Endodermal cell (in vitro differentiated cells): ENCODE data around the gene DNAAF8. TPM values are rescaled to one million over a fixed set of nuclear protein-coding genes. Genes with fewer than 3 reads are reported as not detected.

ENCODE experiments used
- DNase-seq: peaks from one replicate; pipeline ENCODE4 v3.0.0-alpha.2; 2017
- H3K27ac ChIP-seq: 2 replicates; pipeline ENCODE4 v1.5.1; 2013; ENCODE audit warnings: mild to moderate bottlenecking, low read depth, low read length, moderate library complexity
- H3K27me3 ChIP-seq: 2 replicates; pipeline ENCODE4 v1.6.1; 2013; ENCODE audit warnings: mild to moderate bottlenecking, low read length, moderate library complexity; ENCODE audit not compliant: insufficient read depth, control insufficient read depth, poor library complexity, severe bottlenecking
- H3K36me3 ChIP-seq: 2 replicates; pipeline ENCODE4 v1.7.0; 2013; ENCODE audit warnings: mild to moderate bottlenecking, low read length, moderate library complexity; ENCODE audit not compliant: control insufficient read depth, insufficient read depth
- H3K4me1 ChIP-seq: one replicate; pipeline ENCODE4 v1.7.0; 2013; ENCODE audit warnings: low read length; ENCODE audit not compliant: control insufficient read depth, insufficient read depth
- H3K4me3 ChIP-seq: 2 replicates; pipeline ENCODE4 v1.5.1; 2013; ENCODE audit warnings: mild to moderate bottlenecking, low read length, moderate library complexity
- H3K9ac ChIP-seq: 2 replicates; pipeline ENCODE4 v1.6.1; 2013; ENCODE audit warnings: mild to moderate bottlenecking, low read length, moderate library complexity; ENCODE audit not compliant: poor library complexity, severe bottlenecking; ENCODE audit errors: extremely low read depth
- H3K9me3 ChIP-seq: 2 replicates; pipeline ENCODE4 v1.6.1; 2013; ENCODE audit warnings: mild to moderate bottlenecking, low read length, moderate library complexity; ENCODE audit not compliant: control insufficient read depth
- H3K27ac Mint-ChIP-seq: 2 replicates; pipeline ENCODE4 v1.8.0; 2020; ENCODE audit warnings: mixed read lengths
- H3K27me3 Mint-ChIP-seq: 2 replicates; pipeline ENCODE4 v1.8.0; 2021; ENCODE audit warnings: mild to moderate bottlenecking, mixed read lengths; ENCODE audit not compliant: insufficient read depth
- H3K36me3 Mint-ChIP-seq: 2 replicates; pipeline ENCODE4 v1.8.0; 2020; ENCODE audit warnings: low read depth, mixed read lengths
- H3K4me1 Mint-ChIP-seq: 2 replicates; pipeline ENCODE4 v1.8.0; 2020; ENCODE audit warnings: mixed read lengths
- H3K4me3 Mint-ChIP-seq: 2 replicates; pipeline ENCODE4 v1.8.0; 2020; ENCODE audit warnings: mild to moderate bottlenecking, moderate library complexity, mixed read lengths
- H3K9me3 Mint-ChIP-seq: 2 replicates; pipeline ENCODE4 v1.8.0; 2020; ENCODE audit warnings: mild to moderate bottlenecking, mixed read lengths
- WGBS, 2 experiments: methylation state at CpG; one replicate each; pipeline versions ENCODE4 v1.1.5 to v1.1.7; 2013; ENCODE audit warnings: missing lambda C conversion rate in 2 of 2, mixed read lengths in 1 of 2; ENCODE audit not compliant: insufficient coverage in 1 of 2, insufficient read length in 1 of 2; 5-methylcytosine and 5-hydroxymethylcytosine counted together
- total RNA-seq, 2 donors: library from RNA; stranded (reverse); fragmentation: NEBNext Ultra II Directional in 1 of 2; extraction: Animal tissue kit (Norgen Biotek cat#: 25700) in 1 of 2; gene quantifications; 2 replicates in 1 of 2; 3 replicates in 1 of 2; pipeline ENCODE4 v1.2.1, GENCODE V29; 2021
- TF ChIP-seq, protein P1 (sequence below): fragments of 200-600 bp; sonication (generic); conservative IDR thresholded peaks from 2 replicates; pipeline ENCODE4 v1.5.0; 2021; ENCODE audit warnings: antibody characterized with exemption, mild to moderate bottlenecking

Gene DNAAF8
- total RNA-seq, 2 donors from 2014 or later = 0.35 to 0.64 TPM

DNA sequence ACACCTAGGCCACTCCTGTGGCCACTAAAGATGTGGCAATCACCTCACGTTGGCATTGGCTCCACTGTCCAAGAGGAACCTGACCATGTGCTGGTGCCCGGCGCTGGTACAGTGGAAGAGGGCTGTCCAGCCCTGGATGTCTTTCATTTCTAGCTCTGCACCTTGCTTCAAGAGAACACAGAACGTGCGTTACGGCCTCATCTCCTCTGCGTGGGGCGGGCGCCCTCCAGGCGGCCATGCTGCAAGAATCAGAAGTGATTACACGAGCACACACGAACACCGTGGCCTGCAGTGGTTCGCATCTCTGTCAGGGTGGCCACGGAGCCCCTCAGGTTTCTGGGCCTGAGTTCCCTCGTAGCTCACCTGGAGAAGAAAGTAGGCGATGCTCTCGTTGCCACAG, 7.7 kb upstream of the DNAAF8 start:
- H3K4me1 Mint-ChIP-seq = no peaks in the 10 kb centered on the region
- TF ChIP-seq, protein P1, sequence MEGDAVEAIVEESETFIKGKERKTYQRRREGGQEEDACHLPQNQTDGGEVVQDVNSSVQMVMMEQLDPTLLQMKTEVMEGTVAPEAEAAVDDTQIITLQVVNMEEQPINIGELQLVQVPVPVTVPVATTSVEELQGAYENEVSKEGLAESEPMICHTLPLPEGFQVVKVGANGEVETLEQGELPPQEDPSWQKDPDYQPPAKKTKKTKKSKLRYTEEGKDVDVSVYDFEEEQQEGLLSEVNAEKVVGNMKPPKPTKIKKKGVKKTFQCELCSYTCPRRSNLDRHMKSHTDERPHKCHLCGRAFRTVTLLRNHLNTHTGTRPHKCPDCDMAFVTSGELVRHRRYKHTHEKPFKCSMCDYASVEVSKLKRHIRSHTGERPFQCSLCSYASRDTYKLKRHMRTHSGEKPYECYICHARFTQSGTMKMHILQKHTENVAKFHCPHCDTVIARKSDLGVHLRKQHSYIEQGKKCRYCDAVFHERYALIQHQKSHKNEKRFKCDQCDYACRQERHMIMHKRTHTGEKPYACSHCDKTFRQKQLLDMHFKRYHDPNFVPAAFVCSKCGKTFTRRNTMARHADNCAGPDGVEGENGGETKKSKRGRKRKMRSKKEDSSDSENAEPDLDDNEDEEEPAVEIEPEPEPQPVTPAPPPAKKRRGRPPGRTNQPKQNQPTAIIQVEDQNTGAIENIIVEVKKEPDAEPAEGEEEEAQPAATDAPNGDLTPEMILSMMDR = no peak
- H3K9me3 Mint-ChIP-seq = no peaks in the 10 kb centered on the region
- 96 to 97% methylated on average over 13 to 18 of the region's 18 CpGs for WGBS, 2 experiments
- no peaks in the 10 kb centered on the region for H3K4me1 ChIP-seq
- peaks cover 61% of the 10 kb centered on the region for H3K36me3 ChIP-seq
- no peak overlapping the region for H3K27ac Mint-ChIP-seq
- H3K4me3 ChIP-seq = no peak overlapping the region
- no peak overlapping the region for H3K27ac ChIP-seq
- H3K4me3 Mint-ChIP-seq = no peak overlapping the region
- H3K27me3 ChIP-seq = no peaks in the 10 kb centered on the region
- no peak for DNase-seq
- no peaks in the 10 kb centered on the region for H3K9me3 ChIP-seq
- H3K27me3 Mint-ChIP-seq = no peaks in the 10 kb centered on the region
- no peak overlapping the region for H3K9ac ChIP-seq
- peaks cover 46% of the 10 kb centered on the region for H3K36me3 Mint-ChIP-seq

DNA sequence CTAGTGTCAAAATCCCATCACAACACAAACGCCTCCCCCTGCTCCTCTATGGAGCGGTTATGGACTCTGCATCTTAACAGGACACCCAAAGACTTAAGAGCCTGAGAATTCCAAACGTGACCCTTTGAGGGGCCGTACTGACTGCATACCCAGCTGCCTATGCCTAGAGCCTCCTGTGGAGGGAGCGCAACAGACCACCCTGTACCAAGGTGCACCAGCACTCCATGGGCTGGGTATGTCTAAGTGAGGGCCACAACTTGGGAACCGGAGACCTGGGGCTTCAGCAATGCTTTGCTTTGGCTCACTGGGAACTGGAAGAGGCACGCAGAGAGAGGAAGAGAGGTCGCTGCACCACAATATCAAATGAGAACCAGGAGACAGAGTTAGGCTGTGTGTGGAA, 5.7 kb upstream of the DNAAF8 start:
- no peak overlapping the region for H3K27ac ChIP-seq
- Mint-ChIP-seq H3K4me1 (peaks cover 2% of the 10 kb centered on the region), H3K4me3 (no peak overlapping the region), H3K9me3 (no peaks in the 10 kb centered on the region), H3K27ac (peak overlapping the region; percentile 72), H3K27me3 (no peaks in the 10 kb centered on the region), H3K36me3 (peaks cover 38% of the 10 kb centered on the region)
- TF ChIP-seq, protein P1 = no peak
- H3K4me1 ChIP-seq = no peaks in the 10 kb centered on the region
- 93 to 97% methylated on average over 6 to 8 of the region's 8 CpGs for WGBS, 2 experiments
- peaks cover 52% of the 10 kb centered on the region for H3K36me3 ChIP-seq
- no peak overlapping the region for H3K4me3 ChIP-seq
- no peaks in the 10 kb centered on the region for H3K27me3 ChIP-seq
- no peak overlapping the region for H3K9ac ChIP-seq
- no peak for DNase-seq
- no peaks in the 10 kb centered on the region for H3K9me3 ChIP-seq

DNA sequence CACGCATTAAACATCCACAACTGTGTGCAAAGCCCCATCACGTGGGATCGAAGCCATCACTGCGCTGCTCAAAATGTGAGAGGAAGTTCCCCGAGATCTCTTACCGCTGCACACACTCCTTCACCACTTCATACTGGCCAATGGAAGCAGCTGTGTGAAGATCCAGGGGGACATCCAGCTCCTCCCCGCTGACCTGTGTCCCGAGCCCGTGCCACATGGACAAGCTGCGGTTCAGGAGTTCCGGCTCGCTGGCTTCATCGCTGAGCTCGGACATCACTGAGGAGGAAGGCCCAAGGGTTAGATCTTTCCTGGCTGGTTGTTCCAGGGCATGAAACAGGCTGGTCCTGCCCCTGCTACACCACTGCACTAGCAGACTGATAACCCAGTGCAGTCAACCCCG, 4.5 kb upstream of the DNAAF8 start:
- Histone ChIP-seq H3K9ac (no peak overlapping the region), H3K27ac (no peak overlapping the region), H3K36me3 (peaks cover 42% of the 10 kb centered on the region), H3K9me3 (no peaks in the 10 kb centered on the region), H3K4me1 (no peaks in the 10 kb centered on the region), H3K4me3 (no peak overlapping the region), H3K27me3 (no peaks in the 10 kb centered on the region)
- 96 to 100% methylated on average over 13 to 15 of the region's 15 CpGs for WGBS, 2 experiments
- H3K9me3 Mint-ChIP-seq = no peaks in the 10 kb centered on the region
- DNase-seq = no peak
- peaks cover 34% of the 10 kb centered on the region for H3K36me3 Mint-ChIP-seq
- no peak overlapping the region for H3K4me3 Mint-ChIP-seq
- TF ChIP-seq, protein P1 = no peak
- no peaks in the 10 kb centered on the region for H3K27me3 Mint-ChIP-seq
- no peak overlapping the region for H3K27ac Mint-ChIP-seq
- peaks cover 2% of the 10 kb centered on the region for H3K4me1 Mint-ChIP-seq
